ENCODE results near the gene ATP8A1.
A peak's percentile ranks its signal among the peaks of the same experiment; 100 is the strongest.
"Not testable (repeated sequence)": the region's sequence is repeated elsewhere in the genome, so short reads cannot be mapped to it uniquely, and the experiment has no call there.

ATP8A1 gene

GRCh38 chr4:42656944-42657792 is at the start of gene ATP8A1:
Gene ATP8A1, minus strand, starts transcription at chr4:42657105. Its CDS starts 232 bp downstream, at chr4:42656873.
- DNase-seq = peak; percentile 90 to 92

DNA sequence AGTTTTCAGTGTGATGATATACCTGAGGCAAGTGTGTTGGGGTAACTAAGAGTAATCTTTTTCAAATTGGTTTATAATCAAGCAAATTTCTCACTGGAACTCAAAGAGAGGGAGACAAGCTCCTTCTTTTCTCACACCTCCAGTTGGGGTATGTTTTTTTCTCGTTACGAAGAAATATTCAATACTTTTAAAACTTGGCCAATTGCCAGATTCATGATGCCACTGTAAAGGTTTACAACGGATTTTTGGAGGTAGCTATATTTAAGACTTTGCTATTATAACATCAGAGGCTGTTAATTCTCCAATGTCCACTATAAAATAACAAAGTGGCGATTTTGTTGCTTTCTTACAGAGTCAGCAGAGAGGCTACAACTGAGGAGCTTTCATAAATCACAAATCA is 49.2 kb upstream of the ATP8A1 start:
- no peak for DNase-seq

GRCh38 chr4:42703813-42704212 is 46.9 kb upstream of the ATP8A1 start:
- DNase-seq = no peak

- no peak for DNase-seq
These were observed 46.0 kb upstream of the ATP8A1 start for GRCh38 chr4:42702895-42703294.

GRCh38 chr4:42701780-42702179 is 44.9 kb upstream of the ATP8A1 start:
- not testable (repeated sequence) for DNase-seq

GRCh38 chr4:42690537-42690936 is 33.6 kb upstream of the ATP8A1 start:
- no peak for DNase-seq

DNA sequence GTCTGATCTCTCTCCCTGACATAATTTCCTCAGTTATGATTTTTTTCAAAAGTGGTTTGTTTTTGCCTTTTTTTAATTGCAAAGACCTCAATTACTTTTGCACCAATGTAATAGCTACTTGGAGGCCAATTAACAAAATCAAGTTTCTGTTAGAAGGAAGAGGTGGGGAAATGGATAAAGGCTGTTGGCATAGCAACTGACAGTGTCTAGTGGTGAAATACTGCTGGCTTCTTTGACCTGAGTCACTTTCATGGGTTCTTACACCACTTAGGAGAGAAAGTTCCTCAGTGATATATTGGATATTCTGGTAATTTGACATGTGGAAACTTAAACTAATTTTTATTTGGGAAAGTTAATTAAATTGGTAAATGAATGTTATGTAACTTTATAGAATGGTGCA is 26.5 kb upstream of the ATP8A1 start:
- DNase-seq = no peak

- DNase-seq = no peak
These were observed 21.6 kb upstream of the ATP8A1 start for GRCh38 chr4:42678512-42678911.

- no peak for DNase-seq
These were observed 19.4 kb upstream of the ATP8A1 start for GRCh38 chr4:42676066-42676951.

- peak in 1 of 2 donors; percentile 6 for DNase-seq
These were observed 16.1 kb upstream of the ATP8A1 start for GRCh38 chr4:42673082-42673425.

DNA sequence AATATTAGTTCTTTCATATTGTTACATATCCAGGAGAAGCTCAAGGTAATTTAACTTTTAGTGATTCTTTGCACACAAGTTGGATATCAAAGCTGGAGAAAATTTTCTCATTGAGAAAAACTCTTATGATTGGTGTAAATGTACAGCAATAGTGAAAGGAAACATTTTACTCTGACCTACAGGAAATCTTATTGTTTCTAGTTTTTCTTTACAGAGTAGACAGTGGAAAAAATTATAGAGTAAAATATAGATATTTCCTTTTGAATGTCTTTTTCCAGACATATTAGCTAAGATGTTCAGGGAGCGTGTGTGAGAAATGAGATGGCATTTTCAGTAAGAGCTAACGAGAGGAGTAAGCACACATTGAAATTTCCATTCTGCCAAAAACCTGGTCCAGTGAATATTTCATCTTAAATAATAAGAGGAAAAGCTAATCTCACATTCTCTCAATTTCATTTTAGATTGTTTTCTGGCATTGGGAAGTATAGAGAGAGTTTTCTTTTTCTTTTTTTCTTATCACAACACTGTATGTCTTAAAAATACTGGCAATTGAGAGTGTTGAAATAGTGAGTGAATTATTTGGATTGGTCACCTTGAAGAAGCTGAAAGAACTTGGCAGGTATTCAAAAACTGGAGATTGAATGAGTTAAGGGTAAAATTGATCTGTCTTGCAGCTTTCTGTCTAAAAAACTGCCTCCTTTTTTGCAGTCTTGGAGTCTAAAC is 15.6 kb upstream of the ATP8A1 start:
- no peak for DNase-seq

DNA sequence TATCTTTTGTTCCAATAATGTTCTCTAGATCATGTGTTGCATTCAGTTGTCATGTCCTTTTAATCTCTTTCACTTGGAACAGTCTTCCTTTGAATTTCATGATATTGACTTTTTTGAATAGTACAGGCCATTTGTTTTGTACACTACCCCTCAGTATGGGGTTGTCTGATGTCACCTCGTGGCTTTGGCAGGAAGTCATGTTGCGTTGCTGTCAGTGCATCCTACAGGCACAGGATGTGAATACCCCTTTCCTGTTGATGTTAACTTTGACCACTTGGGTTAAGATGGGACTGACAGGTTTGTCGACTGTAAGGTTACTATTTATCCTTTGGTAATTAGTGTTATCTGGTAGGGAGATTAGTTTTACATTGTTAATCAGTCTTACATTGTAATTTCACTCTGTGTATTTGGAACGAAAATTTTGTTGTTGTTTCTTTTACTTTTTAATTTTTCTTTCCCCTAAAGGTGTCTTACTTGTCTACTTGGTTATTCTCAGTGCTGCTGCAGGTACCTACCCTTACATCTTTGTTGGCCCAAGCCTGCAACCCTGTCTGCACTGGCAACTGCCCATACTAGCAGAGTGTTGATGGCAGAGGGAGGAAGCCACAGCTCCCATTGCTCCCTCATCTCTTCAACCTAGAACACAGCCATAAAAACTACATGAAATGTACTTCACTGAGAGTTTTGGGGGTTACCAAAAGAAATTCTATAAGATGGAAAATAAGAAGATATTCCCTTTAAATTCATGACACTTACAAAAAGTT is 14.7 kb upstream of the ATP8A1 start:
- peak in 1 of 2 donors; percentile 5 for DNase-seq

DNA sequence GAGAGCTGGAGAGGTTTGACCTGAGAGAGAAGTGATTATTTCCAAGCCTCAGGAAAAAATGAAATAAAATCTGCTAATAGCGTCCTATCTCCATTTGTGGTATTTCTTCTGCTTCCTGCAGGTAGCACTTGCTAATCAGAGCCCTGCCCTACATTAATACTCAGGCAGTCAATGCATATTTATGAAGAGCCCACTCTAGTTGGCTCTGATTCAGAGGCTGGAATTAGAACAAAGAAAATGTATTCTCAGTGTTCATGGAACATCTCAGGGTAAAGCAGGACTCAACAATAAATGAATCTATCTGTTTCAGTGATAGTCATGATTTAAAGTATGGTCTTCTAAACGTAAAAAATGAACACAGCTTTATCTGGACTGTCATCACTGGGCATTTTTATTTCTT is 1.4 kb upstream of the ATP8A1 start:
- no peak for DNase-seq

DNA sequence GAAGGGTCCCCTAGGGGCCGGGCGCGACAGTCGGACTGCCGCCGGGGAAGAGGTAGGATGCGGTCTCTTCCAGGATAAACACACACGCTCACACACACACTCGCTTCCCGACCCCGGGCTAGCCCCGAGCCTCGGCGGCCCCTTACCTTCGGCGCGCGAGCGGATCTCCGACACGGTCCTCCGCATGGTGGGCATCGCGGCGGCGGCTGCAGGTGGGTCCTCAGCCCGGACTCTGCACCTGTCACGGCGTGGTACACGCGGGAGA is 294 bp downstream of the ATP8A1 start:
- no peak for DNase-seq

DNA sequence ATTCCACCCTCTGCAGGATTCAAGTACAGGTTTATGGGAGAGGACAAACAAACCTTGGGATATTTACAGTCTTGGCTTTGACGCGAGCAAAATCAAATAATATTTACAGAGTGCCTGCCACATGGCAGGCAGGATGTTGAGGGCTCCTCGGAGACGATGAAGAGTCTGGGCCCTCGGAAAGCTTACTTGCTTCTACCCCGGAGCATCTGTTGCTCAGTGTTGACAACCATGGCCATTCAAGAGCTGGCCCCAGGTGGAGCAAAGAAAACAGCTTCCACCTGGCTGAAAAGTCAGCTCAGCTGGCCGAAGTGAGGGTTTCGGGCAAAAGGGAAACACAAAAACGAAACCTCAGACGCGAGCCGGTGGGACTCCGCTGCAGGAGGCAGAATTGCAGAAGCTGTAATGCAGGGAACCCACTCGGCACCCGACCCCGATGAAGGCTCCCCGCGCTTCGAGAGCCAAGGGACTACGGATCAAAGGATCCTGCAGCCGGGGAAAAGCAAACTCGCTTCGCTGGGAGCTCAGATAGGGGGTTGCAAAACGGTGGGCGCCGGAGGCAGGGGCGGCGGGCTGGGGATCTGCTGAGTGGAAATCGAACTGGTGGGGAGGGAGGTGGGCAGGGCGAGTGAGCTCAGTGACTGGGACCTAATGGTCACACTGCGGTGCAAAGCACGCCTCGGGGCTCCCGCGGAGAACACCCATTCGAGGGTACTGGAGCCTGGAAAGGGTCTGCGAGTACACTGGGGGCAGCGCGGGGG is 805 bp downstream of the ATP8A1 start:
- peak; percentile 21 to 27 for DNase-seq

GRCh38 chr4:42655269-42655637 is 1.7 kb downstream of the ATP8A1 start:
- DNase-seq = no peak

- DNase-seq = peak in 1 of 2 donors; percentile 21
These were observed 2.2 kb downstream of the ATP8A1 start for GRCh38 chr4:42654631-42655268.

- no peak for DNase-seq
These were observed 3.0 kb downstream of the ATP8A1 start for GRCh38 chr4:42653626-42654560.

DNA sequence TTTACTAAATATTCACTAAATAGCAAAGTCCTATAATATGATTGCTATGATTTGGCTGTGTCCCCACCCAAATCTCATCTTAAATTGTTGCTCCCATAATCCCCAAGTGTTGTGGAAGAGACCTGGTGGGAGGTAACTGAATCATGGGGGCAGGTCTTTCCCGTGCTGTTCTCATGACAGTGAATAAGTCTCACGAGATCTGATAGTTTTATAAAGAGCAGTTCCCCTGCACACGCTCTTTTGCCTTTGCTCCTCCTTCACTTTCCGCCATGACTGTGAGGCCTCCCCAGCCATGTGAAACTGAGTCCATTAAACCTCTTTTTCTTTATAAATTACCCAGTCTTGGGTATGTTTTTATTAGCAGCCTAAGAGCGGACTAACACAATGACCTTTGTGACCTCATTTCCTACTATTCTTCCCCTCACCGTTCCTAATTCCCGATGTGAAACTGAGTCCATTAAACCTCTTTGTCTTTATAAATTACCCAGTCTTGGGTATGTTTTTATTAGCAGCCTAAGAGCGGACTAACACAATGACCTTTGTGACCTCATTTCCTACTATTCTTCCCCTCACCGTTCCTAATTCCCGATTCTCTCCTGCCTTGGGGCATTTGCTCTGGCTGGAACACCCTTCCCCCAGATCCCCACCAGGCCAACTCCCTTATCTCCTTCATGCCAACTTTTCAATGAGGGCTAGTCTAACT is 4.2 kb downstream of the ATP8A1 start:
- not testable (repeated sequence) for DNase-seq

DNA sequence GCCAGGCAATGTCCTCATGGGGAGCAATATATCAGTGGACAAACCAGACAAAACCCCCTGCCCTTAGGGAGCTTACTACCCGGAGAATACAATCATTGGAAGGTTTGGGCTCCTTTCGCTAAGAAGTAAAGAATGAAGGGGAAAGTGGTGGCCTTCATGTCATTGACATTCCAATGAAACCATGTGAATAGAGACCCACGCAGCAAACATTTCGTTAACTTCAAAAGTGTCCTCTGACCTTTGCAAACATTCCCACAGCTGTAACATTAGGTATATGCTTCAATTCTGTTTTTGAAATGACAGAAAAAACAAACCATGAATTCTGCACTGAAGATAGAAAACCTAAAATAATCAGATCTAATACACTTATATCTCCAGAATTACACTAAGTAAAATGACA is 7.0 kb downstream of the ATP8A1 start:
- no peak for DNase-seq
